Stomach (tissue), 4 donors: ENCODE data around the gene NUDT1.

ENCODE experiments used
- CTCF ChIP-seq, 7 experiments: fragments of 450-650 bp in 4 of 7; fragments of 200-600 bp in 3 of 7; sonication (generic) in 3 of 7; IDR thresholded peaks; one replicate each; pipeline ENCODE4 v1.5.1; 2016 to 2019; ENCODE audit warnings: antibody characterized with exemption in 7 of 7, control low read depth in 2 of 7, mild to moderate bottlenecking in 1 of 7
- POLR2AphosphoS5 ChIP-seq, 3 donors: sonication (generic); formaldehyde crosslinking; IDR thresholded peaks; one replicate each; pipeline ENCODE4 v1.6.1; 2016; ENCODE audit warnings: antibody characterized with exemption in 3 of 3

DNA sequence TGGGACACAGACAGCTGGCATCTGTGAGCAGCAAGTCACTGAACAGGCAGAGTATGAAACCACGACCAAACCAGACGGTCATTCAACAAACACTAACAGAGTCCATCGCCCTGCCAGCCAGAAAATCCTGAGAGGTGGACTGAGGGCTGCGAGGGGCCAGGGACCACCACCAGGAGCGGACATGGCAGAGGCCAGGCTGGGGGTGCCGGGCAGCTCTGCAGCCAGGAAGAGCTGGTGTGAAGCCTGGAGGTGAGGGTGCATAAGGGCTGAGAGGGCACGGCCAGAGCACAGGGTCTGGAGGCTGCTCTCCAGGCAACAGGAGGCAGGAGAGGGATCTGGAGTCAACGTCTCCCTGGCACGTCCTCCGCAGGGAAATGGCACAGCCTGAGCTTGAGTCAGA is 24.8 kb upstream of the NUDT1 start:
- no peak for TF ChIP-seq CTCF (IDR thresholded peaks at IDR 0.05)
- no peak for TF ChIP-seq POLR2AphosphoS5 (IDR thresholded peaks at IDR 0.05)
